Endodermal cell (in vitro differentiated cells): ENCODE measurements around the gene CALHM6. TPM values are rescaled to one million over a fixed set of nuclear protein-coding genes. Genes with fewer than 3 reads are reported as not detected.

ENCODE experiments used
- DNase-seq: peaks from one replicate; pipeline ENCODE4 v3.0.0-alpha.2; 2017
- H3K27ac ChIP-seq: 2 replicates; pipeline ENCODE4 v1.5.1; 2013; ENCODE audit warnings: mild to moderate bottlenecking, low read depth, low read length, moderate library complexity
- H3K27me3 ChIP-seq: 2 replicates; pipeline ENCODE4 v1.6.1; 2013; ENCODE audit warnings: mild to moderate bottlenecking, low read length, moderate library complexity; ENCODE audit not compliant: insufficient read depth, control insufficient read depth, poor library complexity, severe bottlenecking
- H3K36me3 ChIP-seq: 2 replicates; pipeline ENCODE4 v1.7.0; 2013; ENCODE audit warnings: mild to moderate bottlenecking, low read length, moderate library complexity; ENCODE audit not compliant: control insufficient read depth, insufficient read depth
- H3K4me1 ChIP-seq: one replicate; pipeline ENCODE4 v1.7.0; 2013; ENCODE audit warnings: low read length; ENCODE audit not compliant: control insufficient read depth, insufficient read depth
- H3K4me3 ChIP-seq: 2 replicates; pipeline ENCODE4 v1.5.1; 2013; ENCODE audit warnings: mild to moderate bottlenecking, low read length, moderate library complexity
- H3K9ac ChIP-seq: 2 replicates; pipeline ENCODE4 v1.6.1; 2013; ENCODE audit warnings: mild to moderate bottlenecking, low read length, moderate library complexity; ENCODE audit not compliant: poor library complexity, severe bottlenecking; ENCODE audit errors: extremely low read depth
- H3K9me3 ChIP-seq: 2 replicates; pipeline ENCODE4 v1.6.1; 2013; ENCODE audit warnings: mild to moderate bottlenecking, low read length, moderate library complexity; ENCODE audit not compliant: control insufficient read depth
- H3K27ac Mint-ChIP-seq: 2 replicates; pipeline ENCODE4 v1.8.0; 2020; ENCODE audit warnings: mixed read lengths
- H3K27me3 Mint-ChIP-seq: 2 replicates; pipeline ENCODE4 v1.8.0; 2021; ENCODE audit warnings: mild to moderate bottlenecking, mixed read lengths; ENCODE audit not compliant: insufficient read depth
- H3K36me3 Mint-ChIP-seq: 2 replicates; pipeline ENCODE4 v1.8.0; 2020; ENCODE audit warnings: low read depth, mixed read lengths
- H3K4me1 Mint-ChIP-seq: 2 replicates; pipeline ENCODE4 v1.8.0; 2020; ENCODE audit warnings: mixed read lengths
- H3K4me3 Mint-ChIP-seq: 2 replicates; pipeline ENCODE4 v1.8.0; 2020; ENCODE audit warnings: mild to moderate bottlenecking, moderate library complexity, mixed read lengths
- H3K9me3 Mint-ChIP-seq: 2 replicates; pipeline ENCODE4 v1.8.0; 2020; ENCODE audit warnings: mild to moderate bottlenecking, mixed read lengths
- CTCF ChIP-seq: fragments of 200-600 bp; sonication (generic); conservative IDR thresholded peaks from 2 replicates; pipeline ENCODE4 v1.5.0; 2021; ENCODE audit warnings: antibody characterized with exemption, mild to moderate bottlenecking
- WGBS, 2 experiments: methylation state at CpG; one replicate each; pipeline versions ENCODE4 v1.1.5 to v1.1.7; 2013; ENCODE audit warnings: missing lambda C conversion rate in 2 of 2, mixed read lengths in 1 of 2; ENCODE audit not compliant: insufficient coverage in 1 of 2, insufficient read length in 1 of 2; 5-methylcytosine and 5-hydroxymethylcytosine counted together
- total RNA-seq, 2 donors: library from RNA; stranded (reverse); fragmentation: NEBNext Ultra II Directional in 1 of 2; extraction: Animal tissue kit (Norgen Biotek cat#: 25700) in 1 of 2; gene quantifications; 2 replicates in 1 of 2; 3 replicates in 1 of 2; pipeline ENCODE4 v1.2.1, GENCODE V29; 2021

Gene CALHM6
- total RNA-seq, 2 donors from 2014 or later, result 0.95 TPM; not detected in 1

GRCh38 chr6:116483616-116484015 is 22.4 kb downstream of the CALHM6 start:
- H3K9me3 Mint-ChIP-seq, result no peaks in the 10 kb centered on the region
- Histone ChIP-seq H3K9ac (no peak overlapping the region), H3K36me3 (no peaks in the 10 kb centered on the region), H3K4me1 (peaks cover 4% of the 10 kb centered on the region), H3K27ac (no peak overlapping the region), H3K4me3 (no peak overlapping the region), H3K9me3 (no peaks in the 10 kb centered on the region), H3K27me3 (no peaks in the 10 kb centered on the region)
- peaks cover 7% of the 10 kb centered on the region for H3K27me3 Mint-ChIP-seq
- H3K4me3 Mint-ChIP-seq, result no peak overlapping the region
- WGBS, 2 experiments, result 90 to 100% methylated on average over 1 to 2 of the region's 2 CpGs
- peaks cover 4% of the 10 kb centered on the region for H3K4me1 Mint-ChIP-seq
- TF ChIP-seq CTCF, result no peak
- H3K27ac Mint-ChIP-seq, result no peak overlapping the region
- no peak for DNase-seq
- no peaks in the 10 kb centered on the region for H3K36me3 Mint-ChIP-seq

DNA sequence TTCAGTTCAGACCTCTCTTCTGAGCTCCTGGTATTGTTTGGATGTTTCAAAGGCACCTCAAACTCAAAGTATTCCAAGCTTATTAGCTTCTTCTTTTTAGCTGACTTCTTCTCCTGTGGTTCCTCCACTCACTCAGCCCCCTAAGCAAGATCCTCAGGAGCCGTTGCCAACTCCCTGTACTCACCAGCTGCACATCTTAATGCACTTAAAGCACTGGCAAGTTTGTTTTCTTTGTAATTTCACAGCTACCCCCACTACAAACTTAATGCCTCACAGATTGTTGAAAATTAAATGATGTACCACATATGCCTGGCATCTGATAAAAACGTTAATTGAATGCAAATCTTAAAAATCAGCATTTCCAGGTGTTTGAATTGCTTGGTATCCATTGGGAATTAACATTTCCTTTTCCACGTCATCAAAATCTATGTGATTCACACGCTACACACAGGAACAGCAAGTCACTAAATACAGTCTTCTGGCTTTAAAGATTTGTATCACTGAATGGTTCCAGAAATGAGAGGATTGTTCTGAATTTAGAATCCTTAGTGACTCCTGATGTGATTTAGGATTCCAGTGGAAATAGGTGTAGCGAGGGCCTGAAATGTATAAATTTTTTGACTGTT is 24.5 kb downstream of the CALHM6 start:
- no peak overlapping the region for H3K4me3 Mint-ChIP-seq
- Histone ChIP-seq H3K27ac (no peak overlapping the region), H3K4me1 (peaks cover 4% of the 10 kb centered on the region), H3K27me3 (no peaks in the 10 kb centered on the region), H3K9ac (no peak overlapping the region), H3K9me3 (no peaks in the 10 kb centered on the region), H3K4me3 (no peak overlapping the region), H3K36me3 (no peaks in the 10 kb centered on the region)
- no peak overlapping the region for H3K27ac Mint-ChIP-seq
- DNase-seq, result no peak
- H3K27me3 Mint-ChIP-seq, result peaks cover 7% of the 10 kb centered on the region
- no peak for TF ChIP-seq CTCF
- H3K9me3 Mint-ChIP-seq, result peaks cover 3% of the 10 kb centered on the region
- peaks cover 4% of the 10 kb centered on the region for H3K4me1 Mint-ChIP-seq
- 91 to 93% methylated on average over 4 to 5 of the region's 5 CpGs for WGBS, 2 experiments
- no peaks in the 10 kb centered on the region for H3K36me3 Mint-ChIP-seq

DNA sequence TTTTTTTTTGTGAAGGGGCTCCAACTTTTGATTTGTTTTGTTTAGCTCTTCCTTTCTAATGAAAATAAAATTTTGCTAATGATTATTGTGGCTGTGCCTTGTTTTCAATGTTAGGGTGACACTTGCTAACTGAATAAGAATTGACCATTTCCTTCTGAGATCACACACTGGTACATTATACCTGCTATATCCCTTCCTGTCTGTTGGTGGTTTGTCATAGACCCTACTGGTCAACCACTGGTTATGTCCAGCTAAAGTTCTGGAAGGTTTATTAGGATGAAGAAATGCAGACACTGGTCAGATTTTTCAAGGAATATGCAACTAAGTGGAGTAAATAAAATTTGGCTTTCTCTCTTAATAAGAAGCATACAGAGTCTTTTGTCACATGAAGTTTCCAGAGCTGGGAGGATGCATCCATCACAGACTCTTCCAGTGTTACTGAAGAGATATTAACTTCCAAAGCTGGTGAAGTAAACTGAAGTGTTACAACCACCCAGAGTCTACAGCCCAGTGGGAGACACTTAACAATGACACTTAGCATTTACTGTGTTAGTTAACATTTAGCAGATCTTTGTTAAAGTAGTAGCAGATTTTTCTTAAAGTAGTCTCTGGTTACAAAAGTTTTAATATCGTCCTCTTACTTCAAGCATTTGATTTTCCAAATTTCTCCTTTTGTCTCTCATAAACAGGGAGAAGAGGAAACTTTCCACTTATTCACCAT is 30.6 kb downstream of the CALHM6 start:
- H3K4me1 ChIP-seq, result no peaks in the 10 kb centered on the region
- no peaks in the 10 kb centered on the region for H3K27me3 ChIP-seq
- H3K27ac Mint-ChIP-seq, result no peak overlapping the region
- H3K4me3 ChIP-seq, result no peak overlapping the region
- no peaks in the 10 kb centered on the region for H3K9me3 ChIP-seq
- no peak overlapping the region for H3K4me3 Mint-ChIP-seq
- 88% methylated on average over 1 of the region's 1 CpG; no CpG with 5 or more reads in 1 of the 2 experiments for WGBS, 2 experiments
- H3K27ac ChIP-seq, result peak overlapping the region; percentile 59
- H3K9ac ChIP-seq, result no peak overlapping the region
- H3K36me3 Mint-ChIP-seq, result no peaks in the 10 kb centered on the region
- H3K36me3 ChIP-seq, result no peaks in the 10 kb centered on the region
- H3K27me3 Mint-ChIP-seq, result peaks cover 3% of the 10 kb centered on the region
- DNase-seq, result no peak
- H3K4me1 Mint-ChIP-seq, result peaks cover 13% of the 10 kb centered on the region
- peaks cover 3% of the 10 kb centered on the region for H3K9me3 Mint-ChIP-seq
- no peak for TF ChIP-seq CTCF
